ENCODE data around the gene AGBL1.

AGBL1 gene

DNA sequence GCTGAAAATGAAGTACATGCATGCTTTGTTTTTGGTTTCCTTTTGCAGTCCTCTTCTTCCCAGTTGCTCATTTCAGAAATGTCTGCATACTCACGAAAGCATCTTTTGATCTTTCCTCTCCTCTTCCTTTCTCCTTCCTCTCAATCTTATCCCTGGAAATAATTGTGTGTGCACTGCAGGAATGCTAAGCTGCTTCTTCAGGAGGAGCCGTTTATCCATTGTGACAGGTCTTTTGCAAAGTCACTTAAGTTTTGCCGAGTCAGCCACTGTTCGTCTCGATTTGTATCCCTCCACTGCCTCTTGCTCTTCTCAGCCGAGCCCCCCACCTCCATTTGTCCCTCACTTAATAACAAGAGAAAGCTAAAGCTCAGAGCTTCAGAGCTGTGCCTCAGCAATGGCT, 597.6 kb downstream of the AGBL1 start:
- no peaks in the 10 kb centered on the region for H3K27me3 ChIP-seq (ENCODE audit: control insufficient read depth, insufficient read depth, low read length)
- H3K9me3 ChIP-seq (ENCODE audit: control insufficient read depth, insufficient read depth, low read length): no peaks in the 10 kb centered on the region

DNA sequence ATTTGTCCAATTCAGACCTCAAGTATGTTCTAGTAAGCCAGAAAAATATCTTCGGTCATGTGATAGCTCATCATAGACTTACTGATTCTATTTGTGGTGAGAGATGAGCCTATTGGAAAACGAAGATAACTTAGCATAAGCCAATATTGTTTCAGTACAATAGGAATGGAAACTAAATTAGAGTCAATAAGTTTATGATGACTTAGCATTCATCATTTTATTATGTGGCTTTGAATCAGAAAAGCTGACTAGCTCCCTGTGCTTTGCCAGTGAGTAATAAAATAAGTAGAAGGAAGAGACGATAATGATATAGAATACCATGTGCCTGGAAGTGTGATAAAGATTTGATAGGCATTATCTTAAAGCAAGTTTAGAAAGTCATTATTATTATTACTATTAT, 605.6 kb downstream of the AGBL1 start:
- H3K4me3 ChIP-seq (ENCODE audit: low read depth, low read length): no peak overlapping the region
- no peaks in the 10 kb centered on the region for H3K36me3 ChIP-seq (ENCODE audit: control insufficient read depth, insufficient read depth, low read length)
- H3K4me1 ChIP-seq (ENCODE audit: control insufficient read depth, insufficient read depth, low read length): no peaks in the 10 kb centered on the region
- no peaks in the 10 kb centered on the region for H3K27me3 ChIP-seq (ENCODE audit: control insufficient read depth, insufficient read depth, low read length)
- no peaks in the 10 kb centered on the region for H3K9me3 ChIP-seq (ENCODE audit: control insufficient read depth, insufficient read depth, low read length)
- no peak overlapping the region for H3K9ac ChIP-seq (ENCODE audit: low read depth, low read length)

More for the DNA sequence above, 597.6 kb downstream of the AGBL1 start:
- Histone ChIP-seq H3K4me3 (ENCODE audit: low read depth, low read length) (no peak overlapping the region), H3K4me1 (ENCODE audit: control insufficient read depth, insufficient read depth, low read length) (no peaks in the 10 kb centered on the region), H3K36me3 (ENCODE audit: control insufficient read depth, insufficient read depth, low read length) (no peaks in the 10 kb centered on the region), H3K9ac (ENCODE audit: low read depth, low read length) (no peak overlapping the region)

DNA sequence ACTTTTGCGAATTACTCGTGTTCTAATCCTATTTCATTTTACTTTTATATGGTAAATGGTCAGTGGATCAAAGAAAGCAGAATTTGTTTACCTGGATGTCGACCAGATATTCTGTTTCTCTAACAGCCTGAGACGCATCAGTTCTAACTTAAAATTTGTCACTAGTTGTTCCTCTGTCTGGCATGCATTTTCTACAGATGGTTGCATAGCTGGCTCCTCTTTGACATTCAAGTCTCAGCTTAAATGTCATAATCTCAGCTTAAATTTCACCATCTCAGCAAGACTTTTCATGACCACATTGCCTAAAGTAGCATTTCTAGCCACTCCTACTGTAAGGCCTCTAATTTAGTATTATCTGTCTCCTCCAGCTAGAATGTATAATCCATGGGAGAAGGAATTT, 609.3 kb downstream of the AGBL1 start:
- no peaks in the 10 kb centered on the region for H3K36me3 ChIP-seq (ENCODE audit: control insufficient read depth, insufficient read depth, low read length)
- no peaks in the 10 kb centered on the region for H3K9me3 ChIP-seq (ENCODE audit: control insufficient read depth, insufficient read depth, low read length)
- no peaks in the 10 kb centered on the region for H3K27me3 ChIP-seq (ENCODE audit: control insufficient read depth, insufficient read depth, low read length)
- H3K4me3 ChIP-seq (ENCODE audit: low read depth, low read length): no peak overlapping the region
- no peak overlapping the region for H3K9ac ChIP-seq (ENCODE audit: low read depth, low read length)
- no peaks in the 10 kb centered on the region for H3K4me1 ChIP-seq (ENCODE audit: control insufficient read depth, insufficient read depth, low read length)

DNA sequence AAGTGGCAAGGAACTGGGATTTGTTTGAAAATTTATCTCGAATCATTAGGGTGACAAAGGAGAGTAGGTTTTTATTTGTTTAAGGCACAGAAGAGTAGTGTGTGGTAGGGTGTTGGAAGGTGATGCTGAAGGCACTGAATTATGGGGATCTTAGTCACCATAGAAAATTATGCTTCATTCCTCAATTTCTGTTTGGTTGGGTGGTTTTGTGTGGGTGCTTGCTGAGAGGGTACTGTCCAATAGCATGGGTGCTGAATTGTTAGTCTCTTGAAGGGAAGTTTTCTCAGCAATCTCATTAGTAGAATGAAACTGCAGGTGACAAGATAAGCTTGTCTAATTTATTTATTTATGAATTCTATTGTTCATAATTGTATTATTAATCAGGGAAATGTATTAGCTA, 610.9 kb downstream of the AGBL1 start:
- Histone ChIP-seq H3K9ac (ENCODE audit: low read depth, low read length) (no peak overlapping the region), H3K36me3 (ENCODE audit: control insufficient read depth, insufficient read depth, low read length) (no peaks in the 10 kb centered on the region), H3K4me3 (ENCODE audit: low read depth, low read length) (no peak overlapping the region), H3K9me3 (ENCODE audit: control insufficient read depth, insufficient read depth, low read length) (no peaks in the 10 kb centered on the region), H3K27me3 (ENCODE audit: control insufficient read depth, insufficient read depth, low read length) (no peaks in the 10 kb centered on the region), H3K4me1 (ENCODE audit: control insufficient read depth, insufficient read depth, low read length) (no peaks in the 10 kb centered on the region)

DNA sequence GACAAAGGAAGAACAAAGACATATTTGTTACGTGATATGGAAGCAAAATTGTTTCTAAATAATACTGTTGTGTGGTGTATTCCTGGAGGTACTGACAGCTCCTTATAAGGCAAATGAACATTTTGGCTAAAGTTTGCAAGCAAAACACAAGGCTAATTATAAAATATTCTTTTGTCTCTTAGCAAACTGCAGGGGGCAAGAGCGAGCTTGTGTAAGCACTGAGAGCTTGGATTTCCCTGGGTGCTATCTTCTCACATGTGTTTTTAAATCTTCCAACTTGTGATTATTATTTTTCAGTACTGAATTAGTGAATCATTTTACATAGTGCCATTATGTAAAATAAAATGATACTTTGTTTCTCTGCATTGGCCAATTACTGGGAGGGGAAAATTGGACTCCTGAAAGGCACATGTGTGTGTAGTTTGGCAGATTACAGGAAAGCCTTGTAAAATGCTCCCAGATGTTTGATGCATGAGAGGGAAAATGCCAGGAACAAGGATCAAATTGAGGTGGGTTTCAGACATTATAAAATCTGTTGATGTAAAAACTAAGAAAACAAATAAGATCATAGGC, 611.5 kb downstream of the AGBL1 start:
- Histone ChIP-seq H3K9me3 (ENCODE audit: control insufficient read depth, insufficient read depth, low read length) (no peaks in the 10 kb centered on the region), H3K27me3 (ENCODE audit: control insufficient read depth, insufficient read depth, low read length) (no peaks in the 10 kb centered on the region), H3K9ac (ENCODE audit: low read depth, low read length) (no peak overlapping the region), H3K4me3 (ENCODE audit: low read depth, low read length) (no peak overlapping the region), H3K4me1 (ENCODE audit: control insufficient read depth, insufficient read depth, low read length) (no peaks in the 10 kb centered on the region), H3K36me3 (ENCODE audit: control insufficient read depth, insufficient read depth, low read length) (no peaks in the 10 kb centered on the region)

DNA sequence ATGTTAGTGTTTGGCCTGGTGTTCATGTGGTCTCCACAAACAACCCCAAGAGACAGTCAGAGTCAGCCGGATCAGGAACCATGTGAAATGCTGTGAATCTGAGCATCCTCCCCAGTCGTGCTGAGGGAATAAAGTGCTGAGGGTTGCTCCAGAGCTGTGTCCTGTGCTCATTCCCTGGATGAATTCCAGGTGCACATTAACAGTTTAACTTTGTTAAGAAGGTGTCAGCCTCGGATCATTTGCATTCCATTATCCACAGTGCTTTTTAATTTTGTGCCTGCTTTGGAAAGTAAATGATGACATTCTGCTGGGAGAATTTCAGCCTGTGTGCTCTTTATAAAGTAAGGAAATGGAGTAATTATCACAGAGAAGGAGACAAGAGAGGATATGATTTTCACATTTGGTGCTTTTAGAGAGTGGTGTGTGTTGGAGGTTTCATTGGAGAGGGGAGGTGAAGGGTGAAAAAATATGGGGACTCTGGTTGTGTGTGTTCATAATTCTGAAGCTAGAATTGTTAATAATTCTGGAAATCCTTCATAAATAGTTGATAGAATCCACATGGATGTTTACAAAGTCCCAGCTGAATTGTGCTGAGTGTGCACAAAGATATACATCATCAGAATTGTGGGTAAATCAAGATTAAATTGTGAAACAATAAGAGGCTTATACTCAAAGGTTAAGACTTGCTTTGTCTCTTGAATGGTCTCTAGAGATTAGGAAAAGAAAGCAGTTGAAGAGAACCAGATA, 621.4 kb downstream of the AGBL1 start:
- no peak overlapping the region for H3K4me3 ChIP-seq (ENCODE audit: low read depth, low read length)
- H3K27me3 ChIP-seq (ENCODE audit: control insufficient read depth, insufficient read depth, low read length): no peaks in the 10 kb centered on the region
- no peaks in the 10 kb centered on the region for H3K4me1 ChIP-seq (ENCODE audit: control insufficient read depth, insufficient read depth, low read length)
- no peaks in the 10 kb centered on the region for H3K9me3 ChIP-seq (ENCODE audit: control insufficient read depth, insufficient read depth, low read length)
- H3K36me3 ChIP-seq (ENCODE audit: control insufficient read depth, insufficient read depth, low read length): no peaks in the 10 kb centered on the region
- H3K9ac ChIP-seq (ENCODE audit: low read depth, low read length): no peak overlapping the region

DNA sequence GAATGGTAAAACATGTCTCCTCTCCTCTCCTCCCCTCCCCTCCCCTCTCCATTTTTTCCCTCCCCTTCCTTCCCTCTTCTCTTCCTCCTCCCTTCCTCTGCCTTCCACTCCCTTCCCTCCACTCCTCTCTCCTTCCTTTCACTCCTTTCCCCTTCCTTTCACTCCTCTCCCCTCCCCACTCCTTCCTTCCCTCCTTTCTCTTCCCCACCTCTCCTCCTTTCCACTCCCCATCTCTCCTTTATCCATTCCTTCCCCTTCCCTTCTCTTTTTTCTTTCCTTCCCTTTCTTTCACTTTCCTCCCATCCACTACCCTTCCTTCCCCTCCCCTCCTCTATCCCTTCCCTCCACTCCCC, 621.9 kb downstream of the AGBL1 start:
- H3K4me1 ChIP-seq (ENCODE audit: control insufficient read depth, insufficient read depth, low read length): no peaks in the 10 kb centered on the region
- H3K36me3 ChIP-seq (ENCODE audit: control insufficient read depth, insufficient read depth, low read length): no peaks in the 10 kb centered on the region
- no peaks in the 10 kb centered on the region for H3K27me3 ChIP-seq (ENCODE audit: control insufficient read depth, insufficient read depth, low read length)
- no peak overlapping the region for H3K9ac ChIP-seq (ENCODE audit: low read depth, low read length)
- no peak overlapping the region for H3K4me3 ChIP-seq (ENCODE audit: low read depth, low read length)
- no peaks in the 10 kb centered on the region for H3K9me3 ChIP-seq (ENCODE audit: control insufficient read depth, insufficient read depth, low read length)

DNA sequence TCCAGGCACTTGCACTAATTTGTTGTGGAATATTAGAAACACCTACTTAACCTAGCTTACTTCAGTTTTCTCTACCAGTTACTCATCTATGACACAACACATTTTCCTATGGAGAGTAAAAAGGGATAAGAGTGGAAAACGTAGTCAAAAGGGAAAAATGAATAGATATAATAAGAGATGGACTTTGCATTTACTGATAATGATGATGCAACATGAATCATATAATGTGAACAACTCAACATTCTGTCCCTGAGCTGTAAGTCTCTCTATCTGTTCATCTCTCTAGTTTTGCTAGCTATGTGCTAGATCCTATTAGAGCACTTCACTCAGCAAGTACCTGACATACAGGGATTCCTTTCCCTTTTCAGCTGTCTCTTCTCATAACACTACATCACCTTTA, 627.1 kb downstream of the AGBL1 start:
- Histone ChIP-seq H3K4me1 (ENCODE audit: control insufficient read depth, insufficient read depth, low read length) (peaks cover 4% of the 10 kb centered on the region), H3K4me3 (ENCODE audit: low read depth, low read length) (no peak overlapping the region), H3K27me3 (ENCODE audit: control insufficient read depth, insufficient read depth, low read length) (no peaks in the 10 kb centered on the region), H3K9me3 (ENCODE audit: control insufficient read depth, insufficient read depth, low read length) (no peaks in the 10 kb centered on the region), H3K9ac (ENCODE audit: low read depth, low read length) (no peak overlapping the region), H3K36me3 (ENCODE audit: control insufficient read depth, insufficient read depth, low read length) (no peaks in the 10 kb centered on the region)

DNA sequence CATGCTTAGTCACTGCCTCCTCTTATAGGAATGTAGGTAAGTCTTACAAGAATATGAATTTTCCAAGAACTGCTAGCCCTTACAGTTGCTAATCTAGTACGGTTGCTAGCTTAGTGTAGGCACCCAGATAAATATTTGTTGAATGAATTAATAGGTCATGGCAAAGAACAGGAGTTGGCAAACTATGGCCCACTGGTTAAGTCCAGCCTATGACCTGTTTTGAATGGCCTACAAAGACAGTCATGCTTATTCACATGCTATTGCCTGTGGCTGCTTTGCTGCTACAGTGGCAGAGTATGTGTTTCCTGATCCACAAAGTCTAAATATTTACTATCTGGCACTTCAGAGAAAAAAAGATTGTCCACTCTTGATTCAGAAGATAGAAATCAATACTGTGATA, 631.8 kb downstream of the AGBL1 start:
- Histone ChIP-seq H3K4me3 (ENCODE audit: low read depth, low read length) (no peak overlapping the region), H3K4me1 (ENCODE audit: control insufficient read depth, insufficient read depth, low read length) (peaks cover 7% of the 10 kb centered on the region), H3K27me3 (ENCODE audit: control insufficient read depth, insufficient read depth, low read length) (no peaks in the 10 kb centered on the region), H3K9ac (ENCODE audit: low read depth, low read length) (no peak overlapping the region), H3K36me3 (ENCODE audit: control insufficient read depth, insufficient read depth, low read length) (no peaks in the 10 kb centered on the region), H3K9me3 (ENCODE audit: control insufficient read depth, insufficient read depth, low read length) (no peaks in the 10 kb centered on the region)

DNA sequence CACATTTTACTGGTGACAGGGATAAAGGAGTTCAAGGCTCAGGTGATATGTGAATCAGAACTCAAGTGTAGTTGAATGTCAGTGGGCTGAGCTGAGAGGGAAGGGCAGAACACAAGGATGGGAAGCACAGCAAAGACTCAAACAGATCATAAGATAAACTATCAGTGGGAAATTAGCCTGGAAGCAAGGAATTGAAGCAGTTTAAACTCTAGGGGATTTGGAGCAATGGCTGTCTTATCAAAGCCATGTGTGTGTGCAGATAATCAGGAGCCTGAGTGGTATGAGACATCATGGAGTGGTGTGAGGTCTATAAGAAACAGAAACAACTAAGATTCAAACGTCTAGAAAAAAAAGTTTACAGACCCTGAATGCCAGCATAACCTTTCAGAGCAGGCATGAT, 634.6 kb downstream of the AGBL1 start:
- no peak overlapping the region for H3K4me3 ChIP-seq (ENCODE audit: low read depth, low read length)
- no peaks in the 10 kb centered on the region for H3K36me3 ChIP-seq (ENCODE audit: control insufficient read depth, insufficient read depth, low read length)
- no peaks in the 10 kb centered on the region for H3K27me3 ChIP-seq (ENCODE audit: control insufficient read depth, insufficient read depth, low read length)
- peaks cover 7% of the 10 kb centered on the region for H3K4me1 ChIP-seq (ENCODE audit: control insufficient read depth, insufficient read depth, low read length)
- no peaks in the 10 kb centered on the region for H3K9me3 ChIP-seq (ENCODE audit: control insufficient read depth, insufficient read depth, low read length)
- H3K9ac ChIP-seq (ENCODE audit: low read depth, low read length): no peak overlapping the region

DNA sequence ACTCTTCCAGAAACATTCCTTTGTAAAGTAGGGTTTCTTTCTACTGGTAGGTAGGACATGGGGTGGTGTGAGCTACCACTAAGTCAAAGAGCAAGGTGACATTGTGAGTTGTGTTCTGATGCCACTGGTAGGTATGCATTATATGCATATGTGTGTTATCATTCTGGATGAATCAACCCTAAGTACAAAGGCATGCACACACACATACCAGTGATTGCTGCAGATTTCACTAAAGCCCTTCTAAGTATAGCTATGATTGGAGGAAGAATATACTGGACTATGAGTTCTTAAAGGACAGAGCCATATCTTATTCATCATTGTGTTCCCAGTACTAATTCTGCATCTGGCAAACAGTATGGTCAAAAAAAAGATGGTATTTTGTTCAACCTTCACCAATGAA, 646.0 kb downstream of the AGBL1 start:
- H3K9ac ChIP-seq (ENCODE audit: low read depth, low read length): no peak overlapping the region
- H3K36me3 ChIP-seq (ENCODE audit: control insufficient read depth, insufficient read depth, low read length): no peaks in the 10 kb centered on the region
- no peaks in the 10 kb centered on the region for H3K27me3 ChIP-seq (ENCODE audit: control insufficient read depth, insufficient read depth, low read length)
- no peaks in the 10 kb centered on the region for H3K4me1 ChIP-seq (ENCODE audit: control insufficient read depth, insufficient read depth, low read length)
- H3K4me3 ChIP-seq (ENCODE audit: low read depth, low read length): no peak overlapping the region
- no peaks in the 10 kb centered on the region for H3K9me3 ChIP-seq (ENCODE audit: control insufficient read depth, insufficient read depth, low read length)

DNA sequence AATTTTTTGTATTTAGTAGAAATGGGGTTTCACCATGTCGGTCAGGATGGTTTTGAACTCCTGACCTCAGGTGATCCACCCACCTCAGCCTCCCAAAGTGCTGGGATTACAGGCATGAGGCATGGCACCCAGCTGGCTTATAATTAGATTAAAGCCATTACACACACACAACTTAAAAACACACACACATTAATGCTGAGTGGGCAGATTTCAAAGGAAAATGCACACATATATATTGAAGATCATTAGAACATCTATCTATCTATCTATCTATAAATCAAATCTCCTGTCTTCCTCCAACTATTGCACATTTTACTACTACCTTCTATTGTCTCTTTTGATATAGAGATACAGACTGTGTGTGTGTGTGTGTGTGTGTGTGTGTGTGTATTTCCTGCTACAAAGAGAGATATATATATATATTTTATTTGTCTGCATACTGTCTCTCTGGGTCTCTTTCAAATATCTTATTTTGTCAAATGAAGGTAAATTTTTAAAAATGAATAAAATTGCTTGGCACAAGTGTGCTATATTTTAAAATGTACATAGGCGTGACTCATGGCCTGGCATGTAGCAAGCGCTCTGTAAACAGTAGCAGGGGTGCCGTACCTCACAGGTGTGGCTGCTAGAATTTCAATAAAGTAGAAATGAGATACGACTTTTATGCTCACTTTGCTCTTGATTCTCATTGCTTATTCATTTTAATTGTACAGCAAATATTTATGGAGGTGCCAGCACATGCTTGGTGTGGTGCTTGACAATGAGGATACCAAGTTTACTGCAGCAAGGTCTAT, 655.8 kb downstream of the AGBL1 start:
- H3K9me3 ChIP-seq (ENCODE audit: control insufficient read depth, insufficient read depth, low read length): no peaks in the 10 kb centered on the region
- H3K27me3 ChIP-seq (ENCODE audit: control insufficient read depth, insufficient read depth, low read length): no peaks in the 10 kb centered on the region
- no peaks in the 10 kb centered on the region for H3K4me1 ChIP-seq (ENCODE audit: control insufficient read depth, insufficient read depth, low read length)
- no peak overlapping the region for H3K4me3 ChIP-seq (ENCODE audit: low read depth, low read length)
- no peak overlapping the region for H3K9ac ChIP-seq (ENCODE audit: low read depth, low read length)
- H3K36me3 ChIP-seq (ENCODE audit: control insufficient read depth, insufficient read depth, low read length): no peaks in the 10 kb centered on the region
